GM23338 (cell line): Measurements from ENCODE around the gene MAIP1. TPM values are rescaled to one million over a fixed set of nuclear protein-coding genes. Genes with fewer than 3 reads are reported as not detected.

Experiments
- ATAC-seq: fragments of 200-7000 bp; cut with Tn5 transposase; 3 replicates; pipeline ENCODE4 v1.9.1; 2020
- DNase-seq: peaks from one replicate; pipeline ENCODE4 v3.0.0-alpha.2; 2015; ENCODE audit warnings: low spot score
- H2AFZ ChIP-seq: fragments of 200-600 bp; sonication (generic); 2 replicates; pipeline ENCODE4 v1.8.0; 2016; ENCODE audit warnings: antibody characterized with exemption, mild to moderate bottlenecking, moderate library complexity
- H3F3A ChIP-seq: fragments of 200-600 bp; sonication (generic); replicated peaks from 2 replicates; pipeline ENCODE4 v1.8.0; 2017; ENCODE audit warnings: antibody characterized with exemption, mixed run types, low read depth
- H3K27ac ChIP-seq: fragments of 200-600 bp; sonication (generic); 2 replicates; pipeline ENCODE4 v1.6.1; 2016; ENCODE audit warnings: low read depth
- H3K27me3 ChIP-seq: fragments of 200-600 bp; sonication (generic); 2 replicates; pipeline ENCODE4 v1.8.0; 2016; ENCODE audit warnings: mild to moderate bottlenecking, mixed run types, moderate library complexity; ENCODE audit not compliant: insufficient read depth
- H3K36me3 ChIP-seq: fragments of 200-600 bp; sonication (generic); 2 replicates; pipeline ENCODE4 v1.8.0; 2016; ENCODE audit warnings: mild to moderate bottlenecking; ENCODE audit not compliant: insufficient read depth
- H3K4me1 ChIP-seq: fragments of 200-600 bp; sonication (generic); 2 replicates; pipeline ENCODE4 v1.8.0; 2016; ENCODE audit warnings: mild to moderate bottlenecking, moderate library complexity; ENCODE audit not compliant: insufficient read depth
- H3K4me2 ChIP-seq: fragments of 200-600 bp; sonication (generic); 2 replicates; pipeline ENCODE4 v1.7.1; 2017; ENCODE audit warnings: mixed run types
- H3K4me3 ChIP-seq: fragments of 200-600 bp; sonication (generic); 2 replicates; pipeline ENCODE4 v1.6.1; 2016; ENCODE audit warnings: mixed run types
- H3K79me2 ChIP-seq: fragments of 200-600 bp; sonication (generic); replicated peaks from 2 replicates; pipeline ENCODE4 v1.8.0; 2017; ENCODE audit warnings: mild to moderate bottlenecking; ENCODE audit not compliant: insufficient read depth
- H3K9me2 ChIP-seq: fragments of 200-600 bp; sonication (generic); 2 replicates; pipeline ENCODE4 v1.8.0; 2017; ENCODE audit not compliant: insufficient read depth
- H4K20me1 ChIP-seq: fragments of 200-600 bp; sonication (generic); replicated peaks from 2 replicates; pipeline ENCODE4 v1.8.0; 2017; ENCODE audit warnings: mild to moderate bottlenecking; ENCODE audit not compliant: insufficient read depth
- H3K27ac Mint-ChIP-seq: 2 replicates; pipeline ENCODE4 v1.8.0; 2020; ENCODE audit warnings: inconsistent platforms, mild to moderate bottlenecking, moderate library complexity, mixed read lengths
- H3K27me3 Mint-ChIP-seq: 3 replicates; pipeline ENCODE4 v1.8.0; 2022; ENCODE audit warnings: low read depth, mild to moderate bottlenecking, moderate library complexity, mixed read lengths, inconsistent platforms; ENCODE audit not compliant: insufficient read depth, poor library complexity
- H3K36me3 Mint-ChIP-seq: 3 replicates; pipeline ENCODE4 v1.8.0; 2021; ENCODE audit warnings: low read depth, mild to moderate bottlenecking, inconsistent platforms, moderate library complexity, mixed read lengths
- H3K4me1 Mint-ChIP-seq: 3 replicates; pipeline ENCODE4 v1.8.0; 2020; ENCODE audit warnings: mild to moderate bottlenecking, inconsistent platforms, mixed read lengths
- H3K4me3 Mint-ChIP-seq: 3 replicates; pipeline ENCODE4 v1.8.0; 2021; ENCODE audit warnings: moderate library complexity, mild to moderate bottlenecking, inconsistent platforms, mixed read lengths
- H3K9me3 Mint-ChIP-seq: 3 replicates; pipeline ENCODE4 v1.8.0; 2020; ENCODE audit warnings: moderate library complexity, mild to moderate bottlenecking, inconsistent platforms, mixed read lengths
- CREB1 ChIP-seq: fragments of 250-450 bp; sonication (Bioruptor Pico); IDR thresholded peaks from 2 replicates; pipeline ENCODE4 v1.5.0; 2020; ENCODE audit warnings: low read depth, mild to moderate bottlenecking, moderate library complexity
- CTCF ChIP-seq, 2 experiments: fragments of 200-600 bp in 1 of 2; sonication (generic) in 1 of 2; conservative IDR thresholded peaks; 2 replicates each; pipeline versions ENCODE4 v1.5.1 to v1.6.1; 2016 to 2017; ENCODE audit warnings: antibody characterized with exemption in 2 of 2, low read depth in 2 of 2, mild to moderate bottlenecking in 2 of 2, moderate library complexity in 1 of 2
- ETS1 ChIP-seq: IDR thresholded peaks from 2 replicates; pipeline ENCODE4 v1.6.1; 2016; ENCODE audit warnings: antibody characterized with exemption
- EZH2 ChIP-seq: fragments of 200-600 bp; sonication (generic); IDR thresholded peaks from one replicate; pipeline ENCODE4 v1.8.0; 2017; ENCODE audit warnings: antibody characterized with exemption, mild to moderate bottlenecking, low read depth; ENCODE audit not compliant: unreplicated experiment
- EZH2phosphoT487 ChIP-seq: fragments of 200-600 bp; sonication (generic); IDR thresholded peaks from one replicate; pipeline ENCODE4 v1.8.1; 2018; ENCODE audit warnings: antibody characterized with exemption; ENCODE audit not compliant: unreplicated experiment
- JUNB ChIP-seq: IDR thresholded peaks from one replicate; pipeline ENCODE4 v1.6.1; 2016; ENCODE audit warnings: antibody characterized with exemption; ENCODE audit not compliant: unreplicated experiment
- NANOG ChIP-seq: IDR thresholded peaks from 2 replicates; pipeline ENCODE4 v1.6.1; 2016; ENCODE audit warnings: antibody characterized with exemption, borderline replicate concordance
- POLR2AphosphoS5 ChIP-seq: IDR thresholded peaks from 2 replicates; pipeline ENCODE4 v1.6.1; 2016; ENCODE audit warnings: antibody characterized with exemption, low read depth
- STAT1 ChIP-seq: IDR thresholded peaks from one replicate; pipeline ENCODE4 v1.6.1; 2016; ENCODE audit warnings: antibody characterized with exemption; ENCODE audit not compliant: unreplicated experiment
- ZNF114 ChIP-seq: fragments of 250-450 bp; sonication (Bioruptor Pico); IDR thresholded peaks from 2 replicates; pipeline ENCODE4 v1.5.0; 2020; ENCODE audit warnings: mild to moderate bottlenecking, moderate library complexity
- ZNF331 ChIP-seq: fragments of 250-450 bp; sonication (Bioruptor Pico); IDR thresholded peaks from 2 replicates; pipeline ENCODE4 v1.5.0; 2020; ENCODE audit warnings: low read depth, mild to moderate bottlenecking, moderate library complexity
- polyA plus RNA-seq: library from polyadenylated mRNA; unstranded; fragments of >200 nt; fragmentation: Nextera tagmentation; extraction: Ambion mirVana; gene quantifications from 2 replicates; pipeline ENCODE4 v1.2.1, GENCODE V29; 2016
- total RNA-seq: library from RNA; depleted of rRNA; stranded (reverse); fragments of >200 nt; shearing (Covaris generic); gene quantifications from 2 replicates; pipeline ENCODE4 v1.2.3, GENCODE V29; 2014
- TF ChIP-seq, protein P1 (sequence below): fragments of 250-450 bp; sonication (Bioruptor Pico); IDR thresholded peaks from 2 replicates; pipeline ENCODE4 v1.5.0; 2020; ENCODE audit warnings: mild to moderate bottlenecking, moderate library complexity
- TF ChIP-seq, protein P2 (sequence below): IDR thresholded peaks from one replicate; pipeline ENCODE4 v1.6.1; 2018; ENCODE audit warnings: antibody characterized with exemption; ENCODE audit not compliant: unreplicated experiment

MAIP1 gene
- total and polyA plus RNA-seq, 2 experiments from 2014 or later, result 36.0 to 41.9 TPM

DNA sequence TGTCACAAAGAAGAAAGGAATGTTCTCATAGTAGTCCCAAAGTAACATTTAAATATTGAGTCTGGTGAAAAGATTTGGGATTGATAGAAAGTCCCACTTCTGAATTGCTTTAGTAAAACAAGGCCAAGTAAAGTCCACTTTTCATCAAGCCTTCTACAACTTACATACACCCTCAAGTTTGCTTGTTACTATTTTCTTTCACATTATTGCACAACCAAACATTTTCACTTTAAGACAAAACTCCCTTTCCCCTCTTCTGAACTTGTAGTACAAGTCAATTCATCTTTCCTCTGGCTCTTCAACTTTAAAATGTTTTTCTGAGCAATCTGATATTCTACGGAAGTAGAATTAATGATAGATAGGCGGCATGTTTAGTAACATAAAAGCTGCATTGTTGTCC is 11.0 kb downstream of the MAIP1 start:
- no peaks in the 10 kb centered on the region for H3K79me2 ChIP-seq
- no peak overlapping the region for H3K27ac Mint-ChIP-seq
- peaks cover 35% of the 10 kb centered on the region for H3K36me3 ChIP-seq
- H3K4me1 ChIP-seq, result no peaks in the 10 kb centered on the region
- no peak overlapping the region for H3K27ac ChIP-seq
- H3K9me2 ChIP-seq, result no peaks in the 10 kb centered on the region
- H3K4me2 ChIP-seq, result no peak overlapping the region
- no peak overlapping the region for H3K4me3 Mint-ChIP-seq
- H3K4me1 Mint-ChIP-seq, result no peaks in the 10 kb centered on the region
- no peaks in the 10 kb centered on the region for H3K9me3 Mint-ChIP-seq
- H2AFZ ChIP-seq, result no peak overlapping the region
- H3F3A ChIP-seq, result no peaks in the 10 kb centered on the region
- peaks cover 28% of the 10 kb centered on the region for H3K36me3 Mint-ChIP-seq
- no peak for DNase-seq
- TF ChIP-seq EZH2phosphoT487 (no peak), JUNB (no peak), CTCF (conservative IDR thresholded peaks at IDR 0.05; ENCODE audit: low read depth in 2 of 2) (no peak), ETS1 (no peak), STAT1 (no peak), ZNF114 (CRISPR knock-in tag) (no peak), POLR2AphosphoS5 (no peak), EZH2 (no peak), CREB1 (CRISPR knock-in tag) (no peak), NANOG (no peak), ZNF331 (CRISPR knock-in tag) (no peak)
- TF ChIP-seq, protein P1, sequence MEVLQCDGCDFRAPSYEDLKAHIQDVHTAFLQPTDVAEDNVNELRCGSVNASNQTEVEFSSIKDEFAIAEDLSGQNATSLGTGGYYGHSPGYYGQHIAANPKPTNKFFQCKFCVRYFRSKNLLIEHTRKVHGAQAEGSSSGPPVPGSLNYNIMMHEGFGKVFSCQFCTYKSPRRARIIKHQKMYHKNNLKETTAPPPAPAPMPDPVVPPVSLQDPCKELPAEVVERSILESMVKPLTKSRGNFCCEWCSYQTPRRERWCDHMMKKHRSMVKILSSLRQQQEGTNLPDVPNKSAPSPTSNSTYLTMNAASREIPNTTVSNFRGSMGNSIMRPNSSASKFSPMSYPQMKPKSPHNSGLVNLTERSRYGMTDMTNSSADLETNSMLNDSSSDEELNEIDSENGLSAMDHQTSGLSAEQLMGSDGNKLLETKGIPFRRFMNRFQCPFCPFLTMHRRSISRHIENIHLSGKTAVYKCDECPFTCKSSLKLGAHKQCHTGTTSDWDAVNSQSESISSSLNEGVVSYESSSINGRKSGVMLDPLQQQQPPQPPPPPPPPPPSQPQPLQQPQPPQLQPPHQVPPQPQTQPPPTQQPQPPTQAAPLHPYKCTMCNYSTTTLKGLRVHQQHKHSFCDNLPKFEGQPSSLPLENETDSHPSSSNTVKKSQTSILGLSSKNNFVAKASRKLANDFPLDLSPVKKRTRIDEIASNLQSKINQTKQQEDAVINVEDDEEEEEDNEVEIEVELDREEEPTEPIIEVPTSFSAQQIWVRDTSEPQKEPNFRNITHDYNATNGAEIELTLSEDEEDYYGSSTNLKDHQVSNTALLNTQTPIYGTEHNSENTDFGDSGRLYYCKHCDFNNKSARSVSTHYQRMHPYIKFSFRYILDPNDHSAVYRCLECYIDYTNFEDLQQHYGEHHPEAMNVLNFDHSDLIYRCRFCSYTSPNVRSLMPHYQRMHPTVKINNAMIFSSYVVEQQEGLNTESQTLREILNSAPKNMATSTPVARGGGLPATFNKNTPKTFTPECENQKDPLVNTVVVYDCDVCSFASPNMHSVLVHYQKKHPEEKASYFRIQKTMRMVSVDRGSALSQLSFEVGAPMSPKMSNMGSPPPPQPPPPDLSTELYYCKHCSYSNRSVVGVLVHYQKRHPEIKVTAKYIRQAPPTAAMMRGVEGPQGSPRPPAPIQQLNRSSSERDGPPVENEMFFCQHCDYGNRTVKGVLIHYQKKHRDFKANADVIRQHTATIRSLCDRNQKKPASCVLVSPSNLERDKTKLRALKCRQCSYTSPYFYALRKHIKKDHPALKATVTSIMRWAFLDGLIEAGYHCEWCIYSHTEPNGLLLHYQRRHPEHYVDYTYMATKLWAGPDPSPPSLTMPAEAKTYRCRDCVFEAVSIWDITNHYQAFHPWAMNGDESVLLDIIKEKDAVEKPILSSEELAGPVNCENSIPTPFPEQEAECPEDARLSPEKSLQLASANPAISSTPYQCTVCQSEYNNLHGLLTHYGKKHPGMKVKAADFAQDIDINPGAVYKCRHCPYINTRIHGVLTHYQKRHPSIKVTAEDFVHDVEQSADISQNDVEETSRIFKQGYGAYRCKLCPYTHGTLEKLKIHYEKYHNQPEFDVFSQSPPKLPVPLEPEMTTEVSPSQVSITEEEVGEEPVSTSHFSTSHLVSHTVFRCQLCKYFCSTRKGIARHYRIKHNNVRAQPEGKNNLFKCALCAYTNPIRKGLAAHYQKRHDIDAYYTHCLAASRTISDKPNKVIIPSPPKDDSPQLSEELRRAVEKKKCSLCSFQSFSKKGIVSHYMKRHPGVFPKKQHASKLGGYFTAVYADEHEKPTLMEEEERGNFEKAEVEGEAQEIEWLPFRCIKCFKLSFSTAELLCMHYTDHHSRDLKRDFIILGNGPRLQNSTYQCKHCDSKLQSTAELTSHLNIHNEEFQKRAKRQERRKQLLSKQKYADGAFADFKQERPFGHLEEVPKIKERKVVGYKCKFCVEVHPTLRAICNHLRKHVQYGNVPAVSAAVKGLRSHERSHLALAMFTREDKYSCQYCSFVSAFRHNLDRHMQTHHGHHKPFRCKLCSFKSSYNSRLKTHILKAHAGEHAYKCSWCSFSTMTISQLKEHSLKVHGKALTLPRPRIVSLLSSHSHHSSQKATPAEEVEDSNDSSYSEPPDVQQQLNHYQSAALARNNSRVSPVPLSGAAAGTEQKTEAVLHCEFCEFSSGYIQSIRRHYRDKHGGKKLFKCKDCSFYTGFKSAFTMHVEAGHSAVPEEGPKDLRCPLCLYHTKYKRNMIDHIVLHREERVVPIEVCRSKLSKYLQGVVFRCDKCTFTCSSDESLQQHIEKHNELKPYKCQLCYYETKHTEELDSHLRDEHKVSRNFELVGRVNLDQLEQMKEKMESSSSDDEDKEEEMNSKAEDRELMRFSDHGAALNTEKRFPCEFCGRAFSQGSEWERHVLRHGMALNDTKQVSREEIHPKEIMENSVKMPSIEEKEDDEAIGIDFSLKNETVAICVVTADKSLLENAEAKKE (CRISPR knock-in tag), result no peak
- TF ChIP-seq, protein P2, sequence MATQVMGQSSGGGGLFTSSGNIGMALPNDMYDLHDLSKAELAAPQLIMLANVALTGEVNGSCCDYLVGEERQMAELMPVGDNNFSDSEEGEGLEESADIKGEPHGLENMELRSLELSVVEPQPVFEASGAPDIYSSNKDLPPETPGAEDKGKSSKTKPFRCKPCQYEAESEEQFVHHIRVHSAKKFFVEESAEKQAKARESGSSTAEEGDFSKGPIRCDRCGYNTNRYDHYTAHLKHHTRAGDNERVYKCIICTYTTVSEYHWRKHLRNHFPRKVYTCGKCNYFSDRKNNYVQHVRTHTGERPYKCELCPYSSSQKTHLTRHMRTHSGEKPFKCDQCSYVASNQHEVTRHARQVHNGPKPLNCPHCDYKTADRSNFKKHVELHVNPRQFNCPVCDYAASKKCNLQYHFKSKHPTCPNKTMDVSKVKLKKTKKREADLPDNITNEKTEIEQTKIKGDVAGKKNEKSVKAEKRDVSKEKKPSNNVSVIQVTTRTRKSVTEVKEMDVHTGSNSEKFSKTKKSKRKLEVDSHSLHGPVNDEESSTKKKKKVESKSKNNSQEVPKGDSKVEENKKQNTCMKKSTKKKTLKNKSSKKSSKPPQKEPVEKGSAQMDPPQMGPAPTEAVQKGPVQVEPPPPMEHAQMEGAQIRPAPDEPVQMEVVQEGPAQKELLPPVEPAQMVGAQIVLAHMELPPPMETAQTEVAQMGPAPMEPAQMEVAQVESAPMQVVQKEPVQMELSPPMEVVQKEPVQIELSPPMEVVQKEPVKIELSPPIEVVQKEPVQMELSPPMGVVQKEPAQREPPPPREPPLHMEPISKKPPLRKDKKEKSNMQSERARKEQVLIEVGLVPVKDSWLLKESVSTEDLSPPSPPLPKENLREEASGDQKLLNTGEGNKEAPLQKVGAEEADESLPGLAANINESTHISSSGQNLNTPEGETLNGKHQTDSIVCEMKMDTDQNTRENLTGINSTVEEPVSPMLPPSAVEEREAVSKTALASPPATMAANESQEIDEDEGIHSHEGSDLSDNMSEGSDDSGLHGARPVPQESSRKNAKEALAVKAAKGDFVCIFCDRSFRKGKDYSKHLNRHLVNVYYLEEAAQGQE, result no peak
- no peaks in the 10 kb centered on the region for H3K27me3 Mint-ChIP-seq
- H4K20me1 ChIP-seq, result no peaks in the 10 kb centered on the region
- no peak for ATAC-seq
- no peaks in the 10 kb centered on the region for H3K27me3 ChIP-seq
- H3K4me3 ChIP-seq, result no peak overlapping the region
